SK-N-SH treated with all-trans-retinoic acid at 6 μM for 48 hours (cell line): Measurements from ENCODE around the gene SHROOM1.

ENCODE experiments used
- ATAC-seq: fragments of 200-7000 bp; cut with Tn5 transposase; 3 replicates; pipeline ENCODE4 v1.9.1; 2020; ENCODE audit warnings: mild to moderate bottlenecking, moderate library complexity
- ARNTL ChIP-seq: fragments of 450-650 bp; formaldehyde crosslinking; IDR thresholded peaks from 2 replicates; pipeline ENCODE4 v1.5.0; 2020; ENCODE audit warnings: low read depth, mild to moderate bottlenecking, moderate library complexity, borderline replicate concordance
- BACH2 ChIP-seq: fragments of 250-450 bp; sonication (Bioruptor Pico); IDR thresholded peaks from 2 replicates; pipeline ENCODE4 v1.9.0; 2021; ENCODE audit warnings: mild to moderate bottlenecking, borderline replicate concordance
- CREB5 ChIP-seq: fragments of 250-450 bp; sonication (Bioruptor Pico); IDR thresholded peaks from 2 replicates; pipeline ENCODE4 v1.5.1; 2020; ENCODE audit warnings: low read depth, mild to moderate bottlenecking, moderate library complexity
- CSDC2 ChIP-seq: fragments of 250-450 bp; sonication (Bioruptor Pico); IDR thresholded peaks from 2 replicates; pipeline ENCODE4 v1.5.0; 2020; ENCODE audit warnings: mild to moderate bottlenecking, moderate library complexity
- GLIS3 ChIP-seq: fragments of 250-450 bp; sonication (Bioruptor Pico); IDR thresholded peaks from 2 replicates; pipeline ENCODE4 v1.5.0; 2020; ENCODE audit warnings: mild to moderate bottlenecking, moderate library complexity
- ISL1 ChIP-seq: fragments of 250-450 bp; sonication (Bioruptor Pico); IDR thresholded peaks from 2 replicates; pipeline ENCODE4 v2.1.2; 2022; ENCODE audit warnings: mild to moderate bottlenecking, moderate library complexity
- OSR1 ChIP-seq: fragments of 250-450 bp; sonication (Bioruptor Pico); IDR thresholded peaks from 2 replicates; pipeline ENCODE4 v1.8.0; 2022; ENCODE audit warnings: moderate library complexity, mild to moderate bottlenecking, inconsistent platforms
- PATZ1 ChIP-seq: fragments of 250-450 bp; sonication (Bioruptor Pico); IDR thresholded peaks from 2 replicates; pipeline ENCODE4 v1.8.0; 2020; ENCODE audit warnings: mild to moderate bottlenecking, moderate library complexity, borderline replicate concordance
- PPARA ChIP-seq: fragments of 250-450 bp; sonication (Bioruptor Pico); IDR thresholded peaks from 2 replicates; pipeline ENCODE4 v1.5.0; 2020; ENCODE audit warnings: mild to moderate bottlenecking, borderline replicate concordance
- RARB ChIP-seq: fragments of 250-450 bp; sonication (Bioruptor Pico); IDR thresholded peaks from 2 replicates; pipeline ENCODE4 v1.8.0; 2021; ENCODE audit warnings: mild to moderate bottlenecking, moderate library complexity
- SNAI2 ChIP-seq: fragments of 250-450 bp; sonication (Bioruptor Pico); IDR thresholded peaks from 2 replicates; pipeline ENCODE4 v1.5.0; 2020; ENCODE audit warnings: mild to moderate bottlenecking, moderate library complexity
- TCF4 ChIP-seq: fragments of 250-450 bp; sonication (Bioruptor Pico); IDR thresholded peaks from 2 replicates; pipeline ENCODE4 v1.8.0; 2021; ENCODE audit warnings: mild to moderate bottlenecking, moderate library complexity, borderline replicate concordance
- TOX ChIP-seq: fragments of 250-450 bp; sonication (Bioruptor Pico); IDR thresholded peaks from 2 replicates; pipeline ENCODE4 v1.8.0; 2021; ENCODE audit warnings: mild to moderate bottlenecking, moderate library complexity, borderline replicate concordance
- TSHZ2 ChIP-seq: fragments of 250-450 bp; sonication (Bioruptor Pico); IDR thresholded peaks from 2 replicates; pipeline ENCODE4 v1.5.0; 2020; ENCODE audit warnings: mild to moderate bottlenecking, moderate library complexity
- ZC3H10 ChIP-seq: fragments of 250-450 bp; sonication (Bioruptor Pico); IDR thresholded peaks from 2 replicates; pipeline ENCODE4 v1.5.1; 2021; ENCODE audit warnings: mild to moderate bottlenecking, moderate library complexity
- ZFP3 ChIP-seq: fragments of 250-450 bp; sonication (Bioruptor Pico); IDR thresholded peaks from 2 replicates; pipeline ENCODE4 v1.5.0; 2020; ENCODE audit warnings: mild to moderate bottlenecking, moderate library complexity
- ZFP30 ChIP-seq: fragments of 450-650 bp; formaldehyde crosslinking; IDR thresholded peaks from 2 replicates; pipeline ENCODE4 v1.5.0; 2022; ENCODE audit warnings: mild to moderate bottlenecking, moderate library complexity
- ZNF8 ChIP-seq: fragments of 450-650 bp; formaldehyde crosslinking; IDR thresholded peaks from 2 replicates; pipeline ENCODE4 v1.5.0; 2020; ENCODE audit warnings: mild to moderate bottlenecking, moderate library complexity

SHROOM1 gene

GRCh38 chr5:132834057-132834456 lies 3.6 kb upstream of the SHROOM1 start:
- no peak for ATAC-seq

GRCh38 chr5:132832612-132833011 lies 2.2 kb upstream of the SHROOM1 start:
- no peak for TF ChIP-seq PPARA (CRISPR knock-in tag)
- no peak for TF ChIP-seq ISL1 (CRISPR knock-in tag)
- TF ChIP-seq PATZ1 (CRISPR knock-in tag): no peak
- no peak for TF ChIP-seq ZC3H10 (CRISPR knock-in tag)
- TF ChIP-seq TOX (CRISPR knock-in tag): no peak
- no peak for TF ChIP-seq GLIS3
- no peak for TF ChIP-seq CREB5 (CRISPR knock-in tag)
- TF ChIP-seq BACH2 (CRISPR knock-in tag): no peak
- TF ChIP-seq CSDC2 (CRISPR knock-in tag): no peak
- TF ChIP-seq TCF4 (CRISPR knock-in tag): no peak
- TF ChIP-seq ZFP3 (CRISPR knock-in tag): no peak
- no peak for ATAC-seq

More at GRCh38 chr5:132834057-132834456, 3.6 kb upstream of the SHROOM1 start:
- TF ChIP-seq TSHZ2 (CRISPR knock-in tag): no peak
- TF ChIP-seq, all 23 proteins: peak for 0

- no peak for TF ChIP-seq ZFP3 (CRISPR knock-in tag)
- no peak for TF ChIP-seq PPARA (CRISPR knock-in tag)
- no peak for TF ChIP-seq SNAI2 (CRISPR knock-in tag)
- no peak for TF ChIP-seq CREB5 (CRISPR knock-in tag)
- TF ChIP-seq ZNF8 (CRISPR knock-in tag): no peak
- no peak for TF ChIP-seq ZC3H10 (CRISPR knock-in tag)
- no peak for TF ChIP-seq ARNTL
- TF ChIP-seq ISL1 (CRISPR knock-in tag): no peak
- ATAC-seq: no peak
Measured at GRCh38 chr5:132831095-132831860, 831 bp upstream of the SHROOM1 start.

- TF ChIP-seq TCF4 (CRISPR knock-in tag): peak; percentile 17; the same call in 1 of the 2 replicates
- TF ChIP-seq RARB (CRISPR knock-in tag): no peak
- ATAC-seq: peak; percentile 96
Measured at GRCh38 chr5:132829742-132830435, 558 bp downstream of the SHROOM1 start.

GRCh38 chr5:132828846-132829494 lies 1.5 kb downstream of the SHROOM1 start:
- TF ChIP-seq ARNTL (no peak), BACH2 (CRISPR knock-in tag) (no peak), OSR1 (no peak), ISL1 (CRISPR knock-in tag) (no peak), ZFP30 (no peak), GLIS3 (no peak)
- ATAC-seq: no peak
